PC-9 (cell line): ENCODE data around the gene TTL.

Experiments
- CTCF ChIP-seq: fragments of 200-600 bp; sonication (generic); conservative IDR thresholded peaks from 2 replicates; pipeline ENCODE4 v1.6.1; 2017; ENCODE audit warnings: mixed run types, antibody characterized with exemption, mild to moderate bottlenecking, moderate library complexity
- EZH2 ChIP-seq: fragments of 200-600 bp; sonication (generic); IDR thresholded peaks from 2 replicates; pipeline ENCODE4 v1.8.0; 2017; ENCODE audit warnings: antibody characterized with exemption, low read depth

DNA sequence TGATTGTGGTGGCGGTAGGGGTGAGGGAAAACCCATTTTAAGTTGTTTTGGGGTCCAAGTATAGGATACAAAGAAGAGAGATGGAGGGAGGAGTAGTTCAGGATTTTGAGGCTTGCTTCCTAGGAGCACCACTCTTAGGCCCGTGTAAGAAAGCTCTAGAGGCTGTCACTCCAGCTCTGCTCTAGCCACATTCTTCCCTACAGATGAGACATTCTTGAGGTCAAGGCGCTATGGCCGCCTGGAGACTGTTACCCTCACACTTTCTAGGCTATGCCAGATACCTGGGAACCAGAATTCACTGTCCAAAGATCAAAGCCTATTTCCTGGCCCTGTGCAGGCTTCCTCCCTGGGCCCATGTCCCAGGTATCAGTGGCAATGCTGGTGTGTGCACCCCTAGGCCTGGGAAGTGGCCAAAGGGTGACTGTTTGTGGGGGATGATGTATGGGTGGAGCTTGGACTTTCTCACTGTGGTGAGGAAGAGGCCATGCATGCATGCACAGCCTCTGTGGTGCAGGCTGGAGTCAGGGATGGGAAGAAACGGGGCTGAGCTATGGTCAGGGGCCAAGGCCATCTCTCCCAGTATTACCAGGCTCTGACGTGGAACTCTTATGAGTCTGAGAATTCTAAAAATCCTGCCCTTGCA lies 7.0 kb upstream of the TTL start:
- TF ChIP-seq CTCF: no peak
- no peak for TF ChIP-seq EZH2
